ENCODE measurements around the gene SIDT2.

- no peak for TF ChIP-seq CTCF (IDR thresholded peaks at IDR 0.05)
- TF ChIP-seq ZFX (IDR thresholded peaks at IDR 0.05; ENCODE audit: borderline replicate concordance): no peak
Observed at GRCh38 chr11:117175781-117176180, 2.8 kb upstream of the SIDT2 start.
